Measurements from ENCODE around the gene POU2F1.

Gene POU2F1

DNA sequence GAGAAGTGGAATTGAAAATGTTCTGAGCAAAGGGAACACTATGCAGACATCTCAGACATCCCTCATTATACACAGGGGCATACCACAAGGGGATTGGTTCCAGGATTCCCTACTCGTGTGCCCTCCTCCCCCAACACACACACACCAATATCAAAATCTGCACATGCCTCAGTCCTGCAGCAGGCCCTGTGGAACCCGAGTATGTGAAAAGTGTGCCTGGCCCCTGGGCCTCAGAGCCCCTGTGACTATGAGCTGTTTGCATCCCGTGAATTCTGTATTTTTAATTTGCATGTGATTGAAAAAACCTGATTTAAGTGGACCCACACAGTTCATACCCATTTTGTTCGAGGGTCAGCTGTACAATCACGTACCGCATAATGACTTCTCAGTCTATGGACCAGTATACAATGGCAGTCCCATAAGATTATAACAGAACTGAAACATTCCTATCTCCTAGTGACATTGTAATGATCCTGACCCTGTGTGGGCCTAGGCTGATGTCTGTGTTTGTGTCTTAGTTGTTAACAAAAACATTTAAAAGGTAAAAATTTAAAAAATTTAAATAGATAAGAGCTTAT, 11.3 kb downstream of the POU2F1 start:
- H3K9me2 ChIP-seq (replicated peaks; ENCODE audit: insufficient read depth, low read length) = no peaks in the 10 kb centered on the region
- H3K27me3 ChIP-seq (replicated peaks; ENCODE audit: insufficient read depth, low read length) = no peaks in the 10 kb centered on the region
- H3K4me2 ChIP-seq (ENCODE audit: low read depth, low read length) = no peak overlapping the region
- H3K4me1 ChIP-seq (ENCODE audit: low read length) = peaks cover 11% of the 10 kb centered on the region
- H4K20me1 ChIP-seq (ENCODE audit: insufficient read depth, low read length) = no peaks in the 10 kb centered on the region; the same call in 1 of the 2 replicates
- no peak overlapping the region for H3K4me3 ChIP-seq (ENCODE audit: low read length)
- no peak overlapping the region for H2AFZ ChIP-seq (ENCODE audit: low read length)
- no peaks in the 10 kb centered on the region for H3F3A ChIP-seq (ENCODE audit: insufficient read depth, low read length)
- no peaks in the 10 kb centered on the region for H3K36me3 ChIP-seq (replicated peaks; ENCODE audit: insufficient read depth, low read length)
- no peak overlapping the region for H3K9ac ChIP-seq (ENCODE audit: low read length)
- DNase-seq = no peak
- peaks cover 88% of the 10 kb centered on the region for H3K79me2 ChIP-seq (ENCODE audit: low read length)
- H3K9me3 ChIP-seq (replicated peaks; ENCODE audit: insufficient read depth, low read length) = no peaks in the 10 kb centered on the region
- H3K27ac ChIP-seq (ENCODE audit: low read length) = no peak overlapping the region
- TF ChIP-seq, protein P1, sequence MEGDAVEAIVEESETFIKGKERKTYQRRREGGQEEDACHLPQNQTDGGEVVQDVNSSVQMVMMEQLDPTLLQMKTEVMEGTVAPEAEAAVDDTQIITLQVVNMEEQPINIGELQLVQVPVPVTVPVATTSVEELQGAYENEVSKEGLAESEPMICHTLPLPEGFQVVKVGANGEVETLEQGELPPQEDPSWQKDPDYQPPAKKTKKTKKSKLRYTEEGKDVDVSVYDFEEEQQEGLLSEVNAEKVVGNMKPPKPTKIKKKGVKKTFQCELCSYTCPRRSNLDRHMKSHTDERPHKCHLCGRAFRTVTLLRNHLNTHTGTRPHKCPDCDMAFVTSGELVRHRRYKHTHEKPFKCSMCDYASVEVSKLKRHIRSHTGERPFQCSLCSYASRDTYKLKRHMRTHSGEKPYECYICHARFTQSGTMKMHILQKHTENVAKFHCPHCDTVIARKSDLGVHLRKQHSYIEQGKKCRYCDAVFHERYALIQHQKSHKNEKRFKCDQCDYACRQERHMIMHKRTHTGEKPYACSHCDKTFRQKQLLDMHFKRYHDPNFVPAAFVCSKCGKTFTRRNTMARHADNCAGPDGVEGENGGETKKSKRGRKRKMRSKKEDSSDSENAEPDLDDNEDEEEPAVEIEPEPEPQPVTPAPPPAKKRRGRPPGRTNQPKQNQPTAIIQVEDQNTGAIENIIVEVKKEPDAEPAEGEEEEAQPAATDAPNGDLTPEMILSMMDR (IDR thresholded peaks at IDR 0.05; ENCODE audit: low read length) = no peak
- no peak for TF ChIP-seq EZH2 (optimal IDR thresholded peaks at IDR 0.05; ENCODE audit: low read depth, low read length)
- no peak for TF ChIP-seq EZH2phosphoT487 (IDR thresholded peaks at IDR 0.05; ENCODE audit: low read length)

DNA sequence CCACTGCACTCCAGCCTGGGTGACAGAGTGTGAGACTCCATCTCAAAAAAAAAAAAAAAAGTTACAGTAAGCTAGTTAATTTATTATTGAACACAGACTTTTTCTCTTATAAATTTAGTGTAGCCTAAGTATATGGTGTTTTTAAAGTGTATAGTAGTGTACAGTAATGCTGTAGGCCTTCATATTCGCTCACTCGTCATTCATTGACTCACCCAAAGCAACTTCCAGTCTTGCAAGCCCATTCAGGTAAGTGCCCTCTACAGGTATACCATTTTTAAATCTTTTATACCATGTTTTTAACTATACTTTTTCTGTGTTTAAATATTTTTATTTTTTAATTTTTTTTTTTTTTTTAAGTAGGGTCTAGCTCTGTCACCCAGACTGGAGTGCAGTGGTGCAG, 12.1 kb downstream of the POU2F1 start:
- no peak for DNase-seq
- no peaks in the 10 kb centered on the region for H3K9me3 ChIP-seq (replicated peaks; ENCODE audit: insufficient read depth, low read length)
- no peaks in the 10 kb centered on the region for H3K27me3 ChIP-seq (replicated peaks; ENCODE audit: insufficient read depth, low read length)
- peaks cover 85% of the 10 kb centered on the region for H3K79me2 ChIP-seq (ENCODE audit: low read length)
- H3K9ac ChIP-seq (ENCODE audit: low read length) = no peak overlapping the region
- no peak overlapping the region for H3K4me3 ChIP-seq (ENCODE audit: low read length)
- H3K4me2 ChIP-seq (ENCODE audit: low read depth, low read length) = no peak overlapping the region
- H3F3A ChIP-seq (ENCODE audit: insufficient read depth, low read length) = no peaks in the 10 kb centered on the region
- H2AFZ ChIP-seq (ENCODE audit: low read length) = no peak overlapping the region
- no peak overlapping the region for H3K27ac ChIP-seq (ENCODE audit: low read length)
- H3K4me1 ChIP-seq (ENCODE audit: low read length) = peaks cover 11% of the 10 kb centered on the region
- no peaks in the 10 kb centered on the region for H3K36me3 ChIP-seq (replicated peaks; ENCODE audit: insufficient read depth, low read length)
- H3K9me2 ChIP-seq (replicated peaks; ENCODE audit: insufficient read depth, low read length) = no peaks in the 10 kb centered on the region
- no peaks in the 10 kb centered on the region; the same call in 1 of the 2 replicates for H4K20me1 ChIP-seq (ENCODE audit: insufficient read depth, low read length)
- no peak for TF ChIP-seq EZH2 (optimal IDR thresholded peaks at IDR 0.05; ENCODE audit: low read depth, low read length)
- TF ChIP-seq, protein P1 (IDR thresholded peaks at IDR 0.05; ENCODE audit: low read length) = no peak
- TF ChIP-seq EZH2phosphoT487 (IDR thresholded peaks at IDR 0.05; ENCODE audit: low read length) = no peak

DNA sequence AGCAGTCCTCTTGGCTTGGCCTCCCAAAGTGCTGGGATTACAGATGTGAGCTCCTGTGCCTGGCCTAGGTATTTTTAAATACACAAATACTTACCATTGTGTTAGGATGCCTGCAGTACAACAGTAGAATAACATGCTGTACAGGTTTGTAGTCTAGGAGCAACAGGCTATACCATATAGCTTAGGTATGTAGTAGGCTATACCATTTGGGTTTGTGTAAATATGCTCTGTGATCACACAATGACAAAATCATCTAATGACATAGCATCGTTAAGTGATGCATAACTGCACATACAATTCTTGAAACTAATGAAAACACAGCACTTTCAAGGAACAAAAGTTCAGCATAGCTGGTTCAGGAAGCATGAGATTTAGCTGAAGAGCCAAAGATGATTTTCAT, 12.7 kb downstream of the POU2F1 start:
- Histone ChIP-seq H3K4me3 (ENCODE audit: low read length) (no peak overlapping the region), H2AFZ (ENCODE audit: low read length) (no peak overlapping the region), H3K9me3 (replicated peaks; ENCODE audit: insufficient read depth, low read length) (no peaks in the 10 kb centered on the region), H3K36me3 (replicated peaks; ENCODE audit: insufficient read depth, low read length) (no peaks in the 10 kb centered on the region), H3K9ac (ENCODE audit: low read length) (no peak overlapping the region), H3K27me3 (replicated peaks; ENCODE audit: insufficient read depth, low read length) (no peaks in the 10 kb centered on the region), H3K4me2 (ENCODE audit: low read depth, low read length) (no peak overlapping the region), H3F3A (ENCODE audit: insufficient read depth, low read length) (no peaks in the 10 kb centered on the region), H3K27ac (ENCODE audit: low read length) (no peak overlapping the region), H4K20me1 (ENCODE audit: insufficient read depth, low read length) (no peaks in the 10 kb centered on the region; the same call in 1 of the 2 replicates), H3K9me2 (replicated peaks; ENCODE audit: insufficient read depth, low read length) (no peaks in the 10 kb centered on the region), H3K4me1 (ENCODE audit: low read length) (peaks cover 11% of the 10 kb centered on the region), H3K79me2 (ENCODE audit: low read length) (peaks cover 85% of the 10 kb centered on the region)
- no peak for DNase-seq
- TF ChIP-seq EZH2 (optimal IDR thresholded peaks at IDR 0.05; ENCODE audit: low read depth, low read length) (no peak), EZH2phosphoT487 (IDR thresholded peaks at IDR 0.05; ENCODE audit: low read length) (no peak)
- TF ChIP-seq, protein P1 (IDR thresholded peaks at IDR 0.05; ENCODE audit: low read length) = no peak
